ENCODE data around the gene PRKN. TPM values are rescaled to one million over a fixed set of nuclear protein-coding genes. Genes with fewer than 3 reads are reported as not detected.

The PRKN gene
- total RNA-seq, 1 donor from 2014 or later: 2.8 TPM

GRCh38 chr6:161403717-161404116 is 1323.8 kb downstream of the PRKN start:
- H3K27ac Mint-ChIP-seq: no peak overlapping the region
- peaks cover 8% of the 10 kb centered on the region for H3K27me3 Mint-ChIP-seq (ENCODE audit: insufficient read depth, low read depth)
- Histone ChIP-seq H3K4me1 (peaks cover 16% of the 10 kb centered on the region), H3K4me3 (no peak overlapping the region), H3K4me2 (no peak overlapping the region), H3K27me3 (no peaks in the 10 kb centered on the region), H4K20me1 (ENCODE audit: low read depth) (no peaks in the 10 kb centered on the region), H3K36me3 (no peaks in the 10 kb centered on the region), H3K9me3 (ENCODE audit: low read depth) (no peaks in the 10 kb centered on the region), H3K9ac (no peak overlapping the region), H3K79me2 (ENCODE audit: low read depth) (no peaks in the 10 kb centered on the region), H3K27ac (no peak overlapping the region), H3F3A (ENCODE audit: low read depth) (peaks cover 8% of the 10 kb centered on the region), H2AFZ (replicated peaks) (no peak overlapping the region)
- H3K36me3 Mint-ChIP-seq: peaks cover 8% of the 10 kb centered on the region
- H3K9me3 Mint-ChIP-seq: peaks cover 39% of the 10 kb centered on the region
- TF ChIP-seq EZH2phosphoT487 (IDR thresholded peaks at IDR 0.05): no peak
- TF ChIP-seq CTCF (IDR thresholded peaks at IDR 0.05): no peak
- TF ChIP-seq EZH2 (IDR thresholded peaks at IDR 0.05): no peak
- no peak overlapping the region for H3K4me3 Mint-ChIP-seq
- no peak for DNase-seq (ENCODE audit: low spot score)
- peaks cover 40% of the 10 kb centered on the region for H3K4me1 Mint-ChIP-seq

GRCh38 chr6:161401587-161402309 is 1325.8 kb downstream of the PRKN start:
- H3K36me3 ChIP-seq: no peaks in the 10 kb centered on the region
- H3K4me3 ChIP-seq: no peak overlapping the region
- DNase-seq (ENCODE audit: low spot score): no peak
- Mint-ChIP-seq H3K4me3 (no peak overlapping the region), H3K9me3 (peaks cover 50% of the 10 kb centered on the region), H3K4me1 (peaks cover 23% of the 10 kb centered on the region), H3K36me3 (peaks cover 8% of the 10 kb centered on the region), H3K27ac (no peak overlapping the region), H3K27me3 (ENCODE audit: insufficient read depth, low read depth) (peaks cover 8% of the 10 kb centered on the region)
- no peaks in the 10 kb centered on the region for H3K79me2 ChIP-seq (ENCODE audit: low read depth)
- no peak overlapping the region for H3K9ac ChIP-seq
- H3K4me2 ChIP-seq: no peak overlapping the region
- H3K9me3 ChIP-seq (ENCODE audit: low read depth): no peaks in the 10 kb centered on the region
- no peaks in the 10 kb centered on the region for H3K27me3 ChIP-seq
- H3K27ac ChIP-seq: no peak overlapping the region
- no peaks in the 10 kb centered on the region for H4K20me1 ChIP-seq (ENCODE audit: low read depth)
- no peaks in the 10 kb centered on the region for H3F3A ChIP-seq (ENCODE audit: low read depth)
- no peak for TF ChIP-seq EZH2 (IDR thresholded peaks at IDR 0.05)
- TF ChIP-seq CTCF (IDR thresholded peaks at IDR 0.05): no peak
- TF ChIP-seq EZH2phosphoT487 (IDR thresholded peaks at IDR 0.05): no peak
- no peak overlapping the region for H2AFZ ChIP-seq (replicated peaks)
- H3K4me1 ChIP-seq: no peaks in the 10 kb centered on the region

- Histone ChIP-seq H3K4me3 (no peak overlapping the region), H3K27me3 (no peaks in the 10 kb centered on the region)
- peaks cover 9% of the 10 kb centered on the region for H3K27me3 Mint-ChIP-seq (ENCODE audit: insufficient read depth, low read depth)
These were observed 1326.9 kb downstream of the PRKN start for GRCh38 chr6:161400671-161401070.

More at GRCh38 chr6:161400671-161401070, 1326.9 kb downstream of the PRKN start:
- Histone ChIP-seq H3K4me2 (no peak overlapping the region), H3K27ac (no peak overlapping the region), H3K79me2 (ENCODE audit: low read depth) (no peaks in the 10 kb centered on the region), H4K20me1 (ENCODE audit: low read depth) (no peaks in the 10 kb centered on the region), H2AFZ (replicated peaks) (no peak overlapping the region), H3K9me3 (ENCODE audit: low read depth) (no peaks in the 10 kb centered on the region), H3K4me1 (no peaks in the 10 kb centered on the region), H3F3A (ENCODE audit: low read depth) (no peaks in the 10 kb centered on the region), H3K36me3 (no peaks in the 10 kb centered on the region), H3K9ac (no peak overlapping the region)
- no peak for DNase-seq (ENCODE audit: low spot score)
- H3K36me3 Mint-ChIP-seq: peaks cover 8% of the 10 kb centered on the region
- no peak overlapping the region for H3K4me3 Mint-ChIP-seq
- H3K4me1 Mint-ChIP-seq: peaks cover 21% of the 10 kb centered on the region
- H3K9me3 Mint-ChIP-seq: peaks cover 50% of the 10 kb centered on the region
- TF ChIP-seq EZH2 (IDR thresholded peaks at IDR 0.05) (no peak), CTCF (IDR thresholded peaks at IDR 0.05) (no peak), EZH2phosphoT487 (IDR thresholded peaks at IDR 0.05) (no peak)
- H3K27ac Mint-ChIP-seq: no peak overlapping the region

All from neural progenitor cell (in vitro differentiated cells).